Mesendoderm (in vitro differentiated cells): Measurements from ENCODE around the gene TEAD2.
A peak's percentile ranks its signal among the peaks of the same experiment; 100 is the strongest.

ENCODE experiments used
- DNase-seq: peaks from one replicate; pipeline ENCODE4 v3.0.0; 2013
- H2AK5ac ChIP-seq: 2 replicates; pipeline ENCODE4 v1.6.1; 2013; ENCODE audit warnings: low read length, inconsistent platforms
- H2BK120ac ChIP-seq: 2 replicates; pipeline ENCODE4 v1.6.1; 2013; ENCODE audit warnings: low read depth, mild to moderate bottlenecking, low read length, moderate library complexity, mixed read lengths
- H2BK15ac ChIP-seq: replicated peaks from 2 replicates; pipeline ENCODE4 v1.6.1; 2013; ENCODE audit warnings: low read depth, mild to moderate bottlenecking, moderate library complexity
- H2BK5ac ChIP-seq: 2 replicates; pipeline ENCODE4 v1.6.1; 2013; ENCODE audit warnings: low read length, inconsistent platforms
- H3K18ac ChIP-seq: 2 replicates; pipeline ENCODE4 v1.6.1; 2013; ENCODE audit warnings: mild to moderate bottlenecking, low read length, mixed read lengths
- H3K23ac ChIP-seq: one replicate; pipeline ENCODE4 v1.6.1; 2013; ENCODE audit warnings: low read length
- H3K27ac ChIP-seq: 2 replicates; pipeline ENCODE4 v1.5.1; 2013; ENCODE audit warnings: low read depth, mild to moderate bottlenecking, inconsistent platforms, low read length, moderate library complexity
- H3K27me3 ChIP-seq: 2 replicates; pipeline ENCODE4 v1.6.1; 2013; ENCODE audit warnings: low read length, control low read depth, mild to moderate bottlenecking, inconsistent platforms; ENCODE audit not compliant: insufficient read depth, poor library complexity
- H3K36me3 ChIP-seq: 2 replicates; pipeline ENCODE4 v1.6.1; 2013; ENCODE audit warnings: low read length, inconsistent platforms; ENCODE audit not compliant: control insufficient read depth, insufficient read depth
- H3K4ac ChIP-seq: one replicate; pipeline ENCODE4 v1.6.1; 2013; ENCODE audit warnings: low read depth, mild to moderate bottlenecking, low read length, moderate library complexity
- H3K4me1 ChIP-seq: 2 replicates; pipeline ENCODE4 v1.6.1; 2013; ENCODE audit warnings: low read depth, low read length, inconsistent platforms; ENCODE audit not compliant: control insufficient read depth
- H3K4me2 ChIP-seq: 2 replicates; pipeline ENCODE4 v1.6.1; 2013; ENCODE audit warnings: low read length
- H3K4me3 ChIP-seq: 2 replicates; pipeline ENCODE4 v1.5.1; 2013; ENCODE audit warnings: mild to moderate bottlenecking, low read length
- H3K56ac ChIP-seq: one replicate; pipeline ENCODE4 v1.6.1; 2013; ENCODE audit warnings: low read length
- H3K79me1 ChIP-seq: 2 replicates; pipeline ENCODE4 v1.6.1; 2013; ENCODE audit warnings: low read length, inconsistent platforms
- H3K79me2 ChIP-seq: 2 replicates; pipeline ENCODE4 v1.6.1; 2013; ENCODE audit warnings: mild to moderate bottlenecking, low read length; ENCODE audit not compliant: control insufficient read depth, insufficient read depth
- H3K9ac ChIP-seq: 2 replicates; pipeline ENCODE4 v1.6.1; 2013; ENCODE audit warnings: low read length, inconsistent platforms
- H4K5ac ChIP-seq: one replicate; pipeline ENCODE4 v1.6.1; 2013; ENCODE audit warnings: low read length
- H4K8ac ChIP-seq: one replicate; pipeline ENCODE4 v1.6.1; 2013; ENCODE audit warnings: low read depth, mild to moderate bottlenecking, control low read depth, low read length, moderate library complexity
- WGBS: extraction: QIAGEN DNeasy Blood & Tissue Kit; methylation state at CpG from one replicate; pipeline ENCODE4 v1.1.7; 2013; ENCODE audit warnings: low lambda C conversion rate, missing lambda C conversion rate; ENCODE audit not compliant: insufficient coverage; ENCODE audit errors: extremely low coverage; 5-methylcytosine and 5-hydroxymethylcytosine counted together

Gene TEAD2

GRCh38 chr19:49340865-49341718 is 21.1 kb downstream of the TEAD2 start:
- DNase-seq, result no peak
- Histone ChIP-seq H2BK120ac (no peak overlapping the region), H3K18ac (no peak overlapping the region)

GRCh38 chr19:49340069-49340864 is 21.9 kb downstream of the TEAD2 start:
- no peak overlapping the region for H3K23ac ChIP-seq
- no peak overlapping the region for H4K8ac ChIP-seq
- no peak overlapping the region for H3K4me3 ChIP-seq
- no peak overlapping the region for H3K4me2 ChIP-seq
- DNase-seq, result peak; percentile 79
- no peaks in the 10 kb centered on the region for H3K79me1 ChIP-seq
- H2BK5ac ChIP-seq, result no peak overlapping the region
- no peak overlapping the region for H4K5ac ChIP-seq
- H2AK5ac ChIP-seq, result no peak overlapping the region
- no peak overlapping the region for H2BK15ac ChIP-seq
- H3K79me2 ChIP-seq, result no peaks in the 10 kb centered on the region
- no peak overlapping the region for H2BK120ac ChIP-seq
- no peak overlapping the region for H3K9ac ChIP-seq
- H3K4me1 ChIP-seq, result peaks cover 10% of the 10 kb centered on the region
- H3K18ac ChIP-seq, result no peak overlapping the region
- no peak overlapping the region for H3K27ac ChIP-seq
- H3K27me3 ChIP-seq, result no peaks in the 10 kb centered on the region
- peaks cover 17% of the 10 kb centered on the region for H3K36me3 ChIP-seq
- WGBS, result no CpG with 5 or more reads among the region's 36 CpGs
- no peak overlapping the region for H3K56ac ChIP-seq
- no peak overlapping the region for H3K4ac ChIP-seq

More at GRCh38 chr19:49340865-49341718, 21.1 kb downstream of the TEAD2 start:
- no peak overlapping the region for H2BK5ac ChIP-seq
- no peaks in the 10 kb centered on the region for H3K79me1 ChIP-seq
- no peak overlapping the region for H2AK5ac ChIP-seq
- H4K8ac ChIP-seq, result no peak overlapping the region
- no peak overlapping the region for H3K4me2 ChIP-seq
- no peak overlapping the region for H3K23ac ChIP-seq
- H3K27me3 ChIP-seq, result no peaks in the 10 kb centered on the region
- H3K9ac ChIP-seq, result no peak overlapping the region
- H3K4me3 ChIP-seq, result no peak overlapping the region
- H2BK15ac ChIP-seq, result no peak overlapping the region
- no peak overlapping the region for H4K5ac ChIP-seq
- no CpG with 5 or more reads among the region's 11 CpGs for WGBS
- H3K4ac ChIP-seq, result no peak overlapping the region
- no peaks in the 10 kb centered on the region for H3K79me2 ChIP-seq
- peaks cover 10% of the 10 kb centered on the region for H3K4me1 ChIP-seq
- no peak overlapping the region for H3K27ac ChIP-seq
- H3K36me3 ChIP-seq, result peaks cover 17% of the 10 kb centered on the region
- H3K56ac ChIP-seq, result no peak overlapping the region

- no CpG with 5 or more reads among the region's 47 CpGs for WGBS
- H3K4me2 ChIP-seq, result peak overlapping the region; percentile 39
- no peak overlapping the region for H3K23ac ChIP-seq
- no peak overlapping the region for H3K4ac ChIP-seq
- H3K27me3 ChIP-seq, result no peaks in the 10 kb centered on the region
- no peak overlapping the region for H4K8ac ChIP-seq
- H3K36me3 ChIP-seq, result peaks cover 14% of the 10 kb centered on the region
- H3K79me2 ChIP-seq, result no peaks in the 10 kb centered on the region
- H2BK15ac ChIP-seq, result no peak overlapping the region
- no peak overlapping the region for H3K4me3 ChIP-seq
- no peak overlapping the region for H2AK5ac ChIP-seq
- peak overlapping the region; percentile 48 for H3K9ac ChIP-seq
- peak overlapping the region; percentile 76 for H3K56ac ChIP-seq
- peak overlapping the region; percentile 53 for H3K27ac ChIP-seq
- peaks cover 10% of the 10 kb centered on the region for H3K4me1 ChIP-seq
- H4K5ac ChIP-seq, result no peak overlapping the region
- peak; percentile 98 for DNase-seq
- no peak overlapping the region for H3K18ac ChIP-seq
- H3K79me1 ChIP-seq, result no peaks in the 10 kb centered on the region
- H2BK120ac ChIP-seq, result no peak overlapping the region
- H2BK5ac ChIP-seq, result no peak overlapping the region
These were observed 22.7 kb downstream of the TEAD2 start for GRCh38 chr19:49339301-49340068.

- Histone ChIP-seq H3K9ac (peak overlapping the region; percentile 48), H3K79me1 (no peaks in the 10 kb centered on the region), H2AK5ac (no peak overlapping the region), H3K79me2 (no peaks in the 10 kb centered on the region), H3K18ac (no peak overlapping the region), H3K27ac (peak overlapping the region; percentile 53), H3K23ac (no peak overlapping the region), H4K5ac (no peak overlapping the region), H3K56ac (peak overlapping the region; percentile 62), H2BK15ac (no peak overlapping the region), H2BK5ac (no peak overlapping the region), H3K4me3 (no peak overlapping the region), H3K27me3 (no peaks in the 10 kb centered on the region), H3K36me3 (peaks cover 13% of the 10 kb centered on the region), H3K4ac (no peak overlapping the region), H3K4me1 (peaks cover 10% of the 10 kb centered on the region), H2BK120ac (no peak overlapping the region), H3K4me2 (peak overlapping the region; percentile 77), H4K8ac (no peak overlapping the region)
- peak; percentile 98 for DNase-seq
- WGBS, result no CpG with 5 or more reads among the region's 30 CpGs
These were observed 23.4 kb downstream of the TEAD2 start for GRCh38 chr19:49338691-49339300.

- Histone ChIP-seq H3K56ac (peak overlapping the region; percentile 56), H2BK5ac (no peak overlapping the region), H2BK15ac (no peak overlapping the region), H3K18ac (no peak overlapping the region), H2BK120ac (no peak overlapping the region), H4K5ac (no peak overlapping the region), H3K79me1 (no peaks in the 10 kb centered on the region), H3K27me3 (no peaks in the 10 kb centered on the region), H3K4me3 (no peak overlapping the region), H3K4me2 (peak overlapping the region; percentile 77), H4K8ac (no peak overlapping the region), H3K36me3 (peaks cover 12% of the 10 kb centered on the region), H3K4ac (no peak overlapping the region), H3K9ac (peak overlapping the region; percentile 38), H2AK5ac (no peak overlapping the region), H3K4me1 (peaks cover 10% of the 10 kb centered on the region), H3K23ac (no peak overlapping the region), H3K79me2 (no peaks in the 10 kb centered on the region), H3K27ac (no peak overlapping the region)
- DNase-seq, result peak; percentile 69
- WGBS, result no CpG with 5 or more reads among the region's 34 CpGs
These were observed 24.1 kb downstream of the TEAD2 start for GRCh38 chr19:49338023-49338677.
